ENCODE results near the gene FCHO1. TPM values are rescaled to one million over a fixed set of nuclear protein-coding genes. Genes with fewer than 3 reads are reported as not detected.

Gene FCHO1
- total RNA-seq, 4 donors from 2014 or later, result 0.60 to 26.9 (median 3.8) TPM

DNA sequence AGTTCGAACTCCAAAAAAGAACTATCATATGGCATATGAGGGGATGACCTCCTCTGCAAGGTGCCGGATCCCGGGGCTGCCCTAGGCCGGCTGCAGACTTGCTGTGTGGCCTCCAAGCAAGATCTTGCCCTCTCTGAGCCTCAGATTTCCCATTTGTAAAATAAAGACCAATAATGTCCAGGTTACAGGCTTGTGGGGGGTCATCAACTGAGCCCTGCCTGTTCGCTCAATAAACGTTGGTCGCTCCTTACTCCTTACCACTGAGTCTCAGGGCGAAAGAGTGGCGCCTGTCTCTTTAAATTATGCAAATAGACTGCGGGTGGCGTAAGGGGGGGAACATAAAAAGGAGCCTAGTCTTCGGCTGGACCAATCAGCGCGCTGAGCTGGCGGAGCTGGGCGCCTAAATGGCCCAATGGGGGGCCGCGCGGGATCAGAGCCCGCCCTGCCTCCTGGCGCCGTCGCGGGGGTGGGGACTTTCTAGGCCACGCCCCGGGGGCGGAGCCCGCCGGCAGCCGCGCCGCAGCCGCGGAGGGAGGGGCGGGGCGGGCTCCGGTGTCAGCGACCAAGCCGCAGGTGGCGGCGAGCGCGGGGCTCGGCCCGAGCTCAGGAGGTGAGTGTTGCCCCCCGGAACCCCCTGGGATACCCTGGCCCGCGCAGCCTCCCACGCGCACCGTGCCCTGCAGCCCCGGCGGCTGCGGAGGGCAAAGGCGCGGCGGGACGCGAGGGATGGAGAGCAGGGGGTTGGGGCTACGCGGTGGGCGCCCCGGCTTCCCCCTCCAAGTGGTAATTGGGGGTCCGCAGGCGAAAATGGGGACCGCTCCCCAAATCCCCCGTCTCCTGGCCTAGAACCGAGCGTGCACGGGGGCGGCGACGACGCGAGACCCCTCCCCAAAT, 3.8 kb upstream of the FCHO1 start:
- Histone ChIP-seq H3K27ac (peak overlapping the region in 2 of 4 donors; percentile 27 to 37), H3K36me3 (no peaks in the 10 kb centered on the region), H3K4me1 (peaks cover 0 to 10% (median 7%) of the 10 kb centered on the region in 4 donors), H3K27me3 (no peaks in the 10 kb centered on the region), H3K4me3 (peak overlapping the region; percentile 20 to 62 (median 36)), H3K9me3 (no peaks in the 10 kb centered on the region)
- TF ChIP-seq EP300 (IDR thresholded peaks at IDR 0.05; ENCODE audit: low read depth) (no peak), POLR2A (IDR thresholded peaks at IDR 0.05) (no peak), POLR2AphosphoS5 (IDR thresholded peaks at IDR 0.05) (no peak)
- TF ChIP-seq, protein P1, sequence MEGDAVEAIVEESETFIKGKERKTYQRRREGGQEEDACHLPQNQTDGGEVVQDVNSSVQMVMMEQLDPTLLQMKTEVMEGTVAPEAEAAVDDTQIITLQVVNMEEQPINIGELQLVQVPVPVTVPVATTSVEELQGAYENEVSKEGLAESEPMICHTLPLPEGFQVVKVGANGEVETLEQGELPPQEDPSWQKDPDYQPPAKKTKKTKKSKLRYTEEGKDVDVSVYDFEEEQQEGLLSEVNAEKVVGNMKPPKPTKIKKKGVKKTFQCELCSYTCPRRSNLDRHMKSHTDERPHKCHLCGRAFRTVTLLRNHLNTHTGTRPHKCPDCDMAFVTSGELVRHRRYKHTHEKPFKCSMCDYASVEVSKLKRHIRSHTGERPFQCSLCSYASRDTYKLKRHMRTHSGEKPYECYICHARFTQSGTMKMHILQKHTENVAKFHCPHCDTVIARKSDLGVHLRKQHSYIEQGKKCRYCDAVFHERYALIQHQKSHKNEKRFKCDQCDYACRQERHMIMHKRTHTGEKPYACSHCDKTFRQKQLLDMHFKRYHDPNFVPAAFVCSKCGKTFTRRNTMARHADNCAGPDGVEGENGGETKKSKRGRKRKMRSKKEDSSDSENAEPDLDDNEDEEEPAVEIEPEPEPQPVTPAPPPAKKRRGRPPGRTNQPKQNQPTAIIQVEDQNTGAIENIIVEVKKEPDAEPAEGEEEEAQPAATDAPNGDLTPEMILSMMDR (IDR thresholded peaks at IDR 0.05), result no peak
- in situ Hi-C loops (cut with MboI; ENCODE audit: low pct_ligation_motif_present in 1 of 4, low pct_unique_long_range_greater_than_20kb in 1 of 4, low sequenced_read_pairs in 3 of 4) (no loop called here), intact Hi-C loops (cut with DNase I; ENCODE audit: low total_unique reads) (no loop called here)
- peak; percentile 95 for DNase-seq
- WGBS, 2 donors (ENCODE audit: low coverage in 1 of 2), result 6 to 7% methylated on average over 14 to 72 of the region's 75 CpGs

DNA sequence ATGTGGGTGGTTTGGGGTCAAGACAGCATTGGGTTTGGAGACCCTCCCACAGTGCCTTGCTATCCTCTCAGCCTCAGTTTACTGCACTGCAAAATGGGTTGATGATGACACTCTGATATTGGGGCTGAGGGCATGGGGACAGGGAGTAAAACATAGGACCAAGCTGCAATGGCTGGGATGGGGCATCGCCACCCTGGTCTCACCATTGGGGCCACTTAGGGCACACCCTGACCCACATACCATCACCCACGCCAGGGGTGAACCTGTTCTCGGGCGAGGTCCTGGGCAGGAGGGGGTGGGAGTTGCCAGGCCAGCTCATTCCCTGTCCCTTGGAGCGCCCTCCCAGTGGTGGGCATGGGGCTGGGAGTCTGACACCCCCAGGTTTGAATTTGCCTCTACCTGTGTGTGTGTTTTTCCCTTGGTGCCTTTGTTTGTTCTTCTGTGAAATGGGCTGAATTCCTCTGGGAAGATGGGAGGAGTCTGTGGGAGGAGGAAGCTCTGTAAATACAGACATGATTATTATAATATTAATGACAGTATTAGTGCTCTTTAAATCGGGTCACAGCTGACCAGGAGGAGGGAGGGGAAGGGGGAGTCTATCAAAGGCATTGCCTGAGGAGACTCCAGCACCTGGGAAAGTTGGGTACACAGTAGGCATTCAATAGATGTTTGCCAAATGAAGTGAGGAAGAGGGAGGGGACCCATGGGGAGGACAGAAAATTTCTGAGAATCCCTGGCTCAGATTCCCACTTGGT, 2.2 kb upstream of the FCHO1 start:
- 67% methylated on average over 6 of the region's 6 CpGs; no CpG with 5 or more reads in 1 of the 2 donors for WGBS, 2 donors (ENCODE audit: low coverage in 1 of 2)
- Histone ChIP-seq H3K4me3 (no peak overlapping the region), H3K27me3 (no peaks in the 10 kb centered on the region), H3K36me3 (no peaks in the 10 kb centered on the region), H3K9me3 (no peaks in the 10 kb centered on the region), H3K4me1 (peaks cover 0 to 10% (median 7%) of the 10 kb centered on the region in 4 donors), H3K27ac (no peak overlapping the region)
- intact Hi-C loops (cut with DNase I; ENCODE audit: low total_unique reads), result no loop called here
- no peak for DNase-seq
- TF ChIP-seq EP300 (IDR thresholded peaks at IDR 0.05; ENCODE audit: low read depth), result no peak
- TF ChIP-seq POLR2A (IDR thresholded peaks at IDR 0.05), result no peak
- TF ChIP-seq, protein P1 (IDR thresholded peaks at IDR 0.05), result no peak
- TF ChIP-seq POLR2AphosphoS5 (IDR thresholded peaks at IDR 0.05), result no peak
- in situ Hi-C loops (cut with MboI; ENCODE audit: low pct_ligation_motif_present in 1 of 4, low pct_unique_long_range_greater_than_20kb in 1 of 4, low sequenced_read_pairs in 3 of 4), result no loop called here

DNA sequence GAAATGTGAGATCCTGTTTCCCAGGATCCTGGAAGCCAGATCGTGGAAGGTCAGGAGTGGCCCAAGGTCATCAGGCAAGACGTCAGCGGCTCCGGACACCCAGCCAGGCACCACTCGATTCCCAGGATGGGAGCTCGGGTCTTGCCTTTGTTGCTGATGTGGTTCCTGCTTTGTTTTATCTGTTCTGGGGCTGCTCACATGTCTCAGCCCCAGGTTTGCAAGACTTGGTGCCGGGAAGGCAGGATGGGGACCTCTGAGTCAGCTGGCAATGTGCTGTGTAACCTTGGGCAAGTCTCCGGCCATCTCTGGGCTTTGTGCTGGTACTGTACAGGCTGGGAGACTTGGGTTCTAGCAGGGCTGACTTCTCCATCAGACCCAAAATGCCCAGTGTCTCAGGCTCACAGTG, 1.4 kb upstream of the FCHO1 start:
- Histone ChIP-seq H3K4me1 (peaks cover 0 to 10% (median 7%) of the 10 kb centered on the region in 4 donors), H3K9me3 (no peaks in the 10 kb centered on the region), H3K27ac (peak overlapping the region in 3 of 4 donors; percentile 1 to 34 (median 13)), H3K27me3 (no peaks in the 10 kb centered on the region), H3K36me3 (no peaks in the 10 kb centered on the region), H3K4me3 (no peak overlapping the region)
- intact Hi-C loops (cut with DNase I; ENCODE audit: low total_unique reads) (no loop called here), in situ Hi-C loops (cut with MboI; ENCODE audit: low pct_ligation_motif_present in 1 of 4, low pct_unique_long_range_greater_than_20kb in 1 of 4, low sequenced_read_pairs in 3 of 4) (no loop called here)
- no peak for TF ChIP-seq POLR2AphosphoS5 (IDR thresholded peaks at IDR 0.05)
- TF ChIP-seq EP300 (IDR thresholded peaks at IDR 0.05; ENCODE audit: low read depth), result no peak
- TF ChIP-seq, protein P1 (IDR thresholded peaks at IDR 0.05), result no peak
- TF ChIP-seq POLR2A (IDR thresholded peaks at IDR 0.05), result no peak
- 34% methylated on average over 3 to 8 of the region's 8 CpGs for WGBS, 2 donors (ENCODE audit: low coverage in 1 of 2)
- DNase-seq, result no peak

DNA sequence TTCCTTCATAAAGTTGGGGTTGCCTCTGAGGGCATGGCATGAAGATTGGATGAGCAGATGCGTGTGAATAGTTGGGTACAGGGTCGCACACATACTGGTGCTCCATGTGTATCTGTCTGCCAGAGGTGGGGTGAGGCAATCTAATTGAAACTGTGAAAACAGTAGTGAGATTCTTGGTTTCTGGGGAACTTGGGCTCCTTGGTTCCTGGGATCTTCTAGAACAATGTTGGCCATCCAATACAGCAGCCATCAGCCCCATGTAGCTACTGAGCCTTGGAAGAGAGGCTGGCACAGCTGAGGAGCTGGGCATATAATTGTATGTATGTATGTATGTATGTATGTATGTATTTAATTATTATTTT, 616 bp downstream of the FCHO1 start:
- in situ Hi-C loops (cut with MboI; ENCODE audit: low pct_ligation_motif_present in 1 of 4, low pct_unique_long_range_greater_than_20kb in 1 of 4, low sequenced_read_pairs in 3 of 4) (no loop called here), intact Hi-C loops (cut with DNase I; ENCODE audit: low total_unique reads) (no loop called here)
- Histone ChIP-seq H3K9me3 (no peaks in the 10 kb centered on the region), H3K4me1 (peaks cover 0 to 20% (median 7%) of the 10 kb centered on the region in 4 donors), H3K36me3 (no peaks in the 10 kb centered on the region), H3K4me3 (peak overlapping the region in 1 of 4 donors; percentile 4), H3K27ac (peak overlapping the region; percentile 27 to 76 (median 59)), H3K27me3 (no peaks in the 10 kb centered on the region)
- 81% methylated on average over 2 of the region's 2 CpGs; no CpG with 5 or more reads in 1 of the 2 donors for WGBS, 2 donors (ENCODE audit: low coverage in 1 of 2)
- DNase-seq, result no peak
- TF ChIP-seq EP300 (IDR thresholded peaks at IDR 0.05; ENCODE audit: low read depth) (no peak), POLR2A (IDR thresholded peaks at IDR 0.05) (no peak), POLR2AphosphoS5 (IDR thresholded peaks at IDR 0.05) (no peak)
- TF ChIP-seq, protein P1 (IDR thresholded peaks at IDR 0.05), result no peak

Data from transverse colon (tissue), 4 donors.